HCT116 (cell line): ENCODE measurements around the gene TRA2A. TPM values are rescaled to one million over a fixed set of nuclear protein-coding genes. Genes with fewer than 3 reads are reported as not detected.

Experiments
- ATAC-seq: fragments of 200-7000 bp; cut with Tn5 transposase; 2 replicates; pipeline ENCODE4 v1.9.1; 2020; ENCODE audit warnings: mild to moderate bottlenecking, moderate library complexity
- BruUV-seq: library from RNA; stranded (reverse); fragments of 400-500 nt; replicated peaks from 2 replicates; lab custom pipeline; 2021; lab: Mats Ljungman, UMichigan
- CTCF ChIA-PET: fragments of 300-600 bp; sonication (Branson Sonifier 250); formaldehyde crosslinking; loops from one replicate; lab custom pipeline; 2021; ENCODE audit warnings: antibody characterized with exemption; lab: Charles Lee
- POLR2A ChIA-PET: fragments of 300-600, 350-600 bp; sonication (Branson Sonifier 250); formaldehyde crosslinking; loops from one replicate; lab custom pipeline; 2021; ENCODE audit warnings: antibody characterized with exemption; lab: Charles Lee
- RAD21 ChIA-PET, 2 experiments: fragments of 300-600 bp; sonication (Branson Sonifier 250); formaldehyde crosslinking; loops; one replicate each; lab custom pipeline; 2023; ENCODE audit warnings: low total read pairs in 2 of 2; ENCODE audit not compliant: uncharacterized antibody in 2 of 2, unreplicated experiment in 2 of 2, low non-redundant PET in 1 of 2; lab: Charles Lee
- DNase-seq: peaks from one replicate; pipeline ENCODE4 v3.0.0-alpha.2; 2010; ENCODE audit warnings: low read depth, low spot score
- H2AFZ ChIP-seq: fragments of 200-600 bp; shearing (Covaris generic), sonication (generic); 2 replicates; pipeline ENCODE4 v1.6.1; 2017; ENCODE audit warnings: low read depth, mixed run types, mixed read lengths, antibody characterized with exemption, low read length; ENCODE audit not compliant: poor library complexity, severe bottlenecking
- H3K27ac ChIP-seq: 2 replicates; pipeline ENCODE4 v1.5.1; 2012; ENCODE audit warnings: low read depth, low read length
- H3K27me3 ChIP-seq: fragments of 200-600 bp; sonication (generic); 2 replicates; pipeline ENCODE4 v1.6.1; 2016; ENCODE audit warnings: mixed run types, low read length, mixed read lengths; ENCODE audit not compliant: insufficient read depth
- H3K36me3 ChIP-seq, 2 experiments: fragments of 200-500 bp in 1 of 2; fragments of 200-600 bp in 1 of 2; sonication (Bioruptor generic) in 1 of 2; sonication (generic) in 1 of 2; 2 replicates each; pipeline versions ENCODE4 v1.5.1 to v1.6.1; 2014 to 2016; ENCODE audit warnings: low read length in 2 of 2, inconsistent platforms in 1 of 2, mixed read lengths in 1 of 2, mixed run types in 1 of 2; ENCODE audit not compliant: insufficient read depth in 2 of 2, control insufficient read depth in 1 of 2
- H3K4me1 ChIP-seq, 2 experiments: fragments of 200-600 bp in 1 of 2; sonication (generic) in 1 of 2; 2 replicates each; pipeline versions ENCODE4 v1.5.1 to v1.6.1; 2012 to 2017; ENCODE audit warnings: low read length in 2 of 2, inconsistent platforms in 1 of 2, mild to moderate bottlenecking in 1 of 2, mixed read lengths in 1 of 2, mixed run types in 1 of 2, moderate library complexity in 1 of 2; ENCODE audit not compliant: insufficient read depth in 2 of 2, control insufficient read depth in 1 of 2
- H3K4me2 ChIP-seq: fragments of 200-600 bp; sonication (generic); 2 replicates; pipeline ENCODE4 v1.6.1; 2017; ENCODE audit warnings: mixed run types, low read length, mixed read lengths
- H3K4me3 ChIP-seq, 2 experiments: fragments of 200-600 bp in 1 of 2; sonication (generic) in 1 of 2; replicated peaks in 1 of 2; 2 replicates each; pipeline ENCODE4 v1.5.1; 2011 to 2016; ENCODE audit warnings: low read length in 2 of 2, control low read depth in 1 of 2, low read depth in 1 of 2, mild to moderate bottlenecking in 1 of 2, mixed read lengths in 1 of 2, mixed run types in 1 of 2
- H3K79me2 ChIP-seq: fragments of 200-600 bp; sonication (generic); 2 replicates; pipeline ENCODE4 v1.6.1; 2017; ENCODE audit warnings: mild to moderate bottlenecking, mixed run types, low read length, moderate library complexity, mixed read lengths; ENCODE audit not compliant: insufficient read depth
- H3K9ac ChIP-seq: fragments of 200-600 bp; sonication (generic); 2 replicates; pipeline ENCODE4 v1.6.1; 2016; ENCODE audit warnings: low read length, mixed read lengths
- H3K9me2 ChIP-seq: fragments of 200-600 bp; sonication (generic), shearing (Covaris generic); 2 replicates; pipeline ENCODE4 v1.6.1; 2017; ENCODE audit warnings: mixed run types, mild to moderate bottlenecking, moderate library complexity; ENCODE audit not compliant: insufficient read depth
- H3K9me3 ChIP-seq, 2 experiments: fragments of 200-500 bp in 1 of 2; fragments of 200-600 bp in 1 of 2; sonication (Bioruptor generic) in 1 of 2; sonication (generic) in 1 of 2; 2 replicates each; pipeline ENCODE4 v1.6.1; 2014 to 2017; ENCODE audit warnings: low read length in 2 of 2, mixed read lengths in 2 of 2, inconsistent platforms in 1 of 2, low read depth in 1 of 2, mild to moderate bottlenecking in 1 of 2, mixed run types in 1 of 2, moderate library complexity in 1 of 2; ENCODE audit not compliant: control insufficient read depth in 1 of 2, insufficient read depth in 1 of 2
- H4K20me1 ChIP-seq: fragments of 200-600 bp; sonication (generic), shearing (Covaris generic); 2 replicates; pipeline ENCODE4 v1.6.1; 2017; ENCODE audit warnings: mixed run types, mild to moderate bottlenecking, moderate library complexity; ENCODE audit not compliant: insufficient read depth
- ATF3 ChIP-seq: IDR thresholded peaks from 2 replicates; pipeline ENCODE4 v1.6.1; 2012
- CEBPB ChIP-seq: IDR thresholded peaks from 2 replicates; pipeline ENCODE4 v1.6.1; 2012; ENCODE audit warnings: low read depth
- EZH2phosphoT487 ChIP-seq: fragments of 200-600 bp; IDR thresholded peaks from 2 replicates; pipeline ENCODE4 v1.6.1; 2018; ENCODE audit warnings: antibody characterized with exemption, borderline replicate concordance
- FOSL1 ChIP-seq: IDR thresholded peaks from 2 replicates; pipeline ENCODE4 v1.6.1; 2012; ENCODE audit warnings: low read depth
- SIN3A ChIP-seq: IDR thresholded peaks from 2 replicates; pipeline ENCODE4 v1.6.1; 2012; ENCODE audit warnings: low read depth
- TCF7L2 ChIP-seq: IDR thresholded peaks from 2 replicates; pipeline ENCODE4 v1.7.0; 2011; ENCODE audit warnings: borderline replicate concordance, inconsistent platforms; ENCODE audit not compliant: insufficient read depth, insufficient read length; ENCODE audit errors: extremely low read depth
- intact Hi-C: fragments of 100-400 bp; cut with micrococcal nuclease; formaldehyde crosslinking; loops from 2 replicates; pipeline ENCODE4 v1.10.0; 2022
- total RNA-seq: library from RNA; stranded (reverse); gene quantifications from one replicate; pipeline ENCODE4 v1.2.1, GENCODE V29; 2021; ENCODE audit not compliant: unreplicated experiment
- TF ChIP-seq, protein P1 (sequence below): IDR thresholded peaks from 2 replicates; pipeline ENCODE4 v1.6.1; 2011; ENCODE audit warnings: mild to moderate bottlenecking, low read length, moderate library complexity; ENCODE audit not compliant: insufficient replicate concordance; ENCODE audit errors: extremely low read depth

TRA2A gene
- total RNA-seq, 1 experiment from 2014 or later = 122 TPM

- peaks cover 3 to 9% of the 10 kb centered on the region in 2 experiments; a peak in 3 of 4 replicates for H3K36me3 ChIP-seq
- H3K4me3 ChIP-seq = peak overlapping the region; percentile 75 to 77
- H3K27me3 ChIP-seq = no peaks in the 10 kb centered on the region
- TF ChIP-seq TCF7L2 = peak; percentile 90
- no peak for TF ChIP-seq EZH2phosphoT487
- no peak for TF ChIP-seq FOSL1
- no peak for TF ChIP-seq ATF3
- TF ChIP-seq SIN3A = no peak
- no peak for TF ChIP-seq CEBPB
- TF ChIP-seq, all 23 proteins: peak for 1
- intact Hi-C loops = no loop called here
- Histone ChIP-seq H3K9ac (peak overlapping the region; percentile 92), H3K79me2 (peaks cover 87% of the 10 kb centered on the region), H3K9me2 (no peaks in the 10 kb centered on the region), H3K4me1 (peaks cover 56 to 64% of the 10 kb centered on the region in 2 experiments), H2AFZ (no peak overlapping the region), H4K20me1 (peaks cover 8% of the 10 kb centered on the region; the same call in 1 of the 2 replicates), H3K27ac (peak overlapping the region; percentile 97), H3K4me2 (peak overlapping the region; percentile 93), H3K9me3 (no peaks in the 10 kb centered on the region)
- BruUV-seq = TSS peak; percentile 22
- RAD21 ChIA-PET = no interaction called here
- DNase-seq = no peak
- POLR2A ChIA-PET = no interaction called here
- CTCF ChIA-PET = no interaction called here
- peak; percentile 8; the same call in 1 of the 2 replicates for ATAC-seq
These were observed 63.8 kb downstream of the TRA2A start for GRCh38 chr7:23467806-23468525.

GRCh38 chr7:23467291-23467805 lies 64.4 kb downstream of the TRA2A start:
- intact Hi-C loops = no loop called here
- TF ChIP-seq, protein P1, sequence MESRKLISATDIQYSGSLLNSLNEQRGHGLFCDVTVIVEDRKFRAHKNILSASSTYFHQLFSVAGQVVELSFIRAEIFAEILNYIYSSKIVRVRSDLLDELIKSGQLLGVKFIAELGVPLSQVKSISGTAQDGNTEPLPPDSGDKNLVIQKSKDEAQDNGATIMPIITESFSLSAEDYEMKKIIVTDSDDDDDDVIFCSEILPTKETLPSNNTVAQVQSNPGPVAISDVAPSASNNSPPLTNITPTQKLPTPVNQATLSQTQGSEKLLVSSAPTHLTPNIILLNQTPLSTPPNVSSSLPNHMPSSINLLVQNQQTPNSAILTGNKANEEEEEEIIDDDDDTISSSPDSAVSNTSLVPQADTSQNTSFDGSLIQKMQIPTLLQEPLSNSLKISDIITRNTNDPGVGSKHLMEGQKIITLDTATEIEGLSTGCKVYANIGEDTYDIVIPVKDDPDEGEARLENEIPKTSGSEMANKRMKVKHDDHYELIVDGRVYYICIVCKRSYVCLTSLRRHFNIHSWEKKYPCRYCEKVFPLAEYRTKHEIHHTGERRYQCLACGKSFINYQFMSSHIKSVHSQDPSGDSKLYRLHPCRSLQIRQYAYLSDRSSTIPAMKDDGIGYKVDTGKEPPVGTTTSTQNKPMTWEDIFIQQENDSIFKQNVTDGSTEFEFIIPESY = no peak
- ChIA-PET POLR2A (no interaction called here), CTCF (no interaction called here), RAD21 (no interaction called here)
- Histone ChIP-seq H3K4me2 (peak overlapping the region; percentile 93), H3K9ac (peak overlapping the region; percentile 92), H3K9me2 (no peaks in the 10 kb centered on the region), H3K9me3 (no peaks in the 10 kb centered on the region), H3K27ac (peak overlapping the region; percentile 97), H4K20me1 (peaks cover 8% of the 10 kb centered on the region; the same call in 1 of the 2 replicates), H3K79me2 (peaks cover 87% of the 10 kb centered on the region), H3K4me1 (peaks cover 50 to 62% of the 10 kb centered on the region in 2 experiments), H3K27me3 (no peaks in the 10 kb centered on the region), H3K4me3 (peak overlapping the region; percentile 75 to 77), H3K36me3 (peaks cover 3 to 9% of the 10 kb centered on the region in 2 experiments; a peak in 3 of 4 replicates), H2AFZ (no peak overlapping the region)
- ATAC-seq (no peak), DNase-seq (no peak)
- BruUV-seq = no TSS peak
